SK-N-SH (cell line): ENCODE results near the gene C10orf67. TPM values are rescaled to one million over a fixed set of nuclear protein-coding genes. Genes with fewer than 3 reads are reported as not detected.

ENCODE experiments used
- CTCF ChIA-PET: fragments of 300-600, 350-600 bp; formaldehyde crosslinking; extraction: SDS; loops from one replicate; lab custom pipeline; 2021; lab: Yijun Ruan, JAX
- POLR2A ChIA-PET: fragments of 350-600 bp; sonication (Branson Sonifier 250); formaldehyde crosslinking; extraction: SDS; loops from one replicate; lab custom pipeline; 2020; ENCODE audit warnings: antibody characterized with exemption, inconsistent platforms; lab: Yijun Ruan, JAX
- DNase-seq: peaks from one replicate; pipeline ENCODE4 v3.0.0; 2012
- H2AFZ ChIP-seq: fragments of 200-600 bp; sonication (generic); 2 replicates; pipeline ENCODE4 v1.8.1; 2016; ENCODE audit warnings: antibody characterized with exemption, mild to moderate bottlenecking, low read depth
- H3F3A ChIP-seq: fragments of 200-600 bp; sonication (generic); replicated peaks from 2 replicates; pipeline ENCODE3; 2016; ENCODE audit warnings: antibody characterized with exemption, mild to moderate bottlenecking; ENCODE audit not compliant: insufficient read depth
- H3K27ac ChIP-seq, 2 experiments: fragments of 200-500 bp in 1 of 2; fragments of 200-600 bp in 1 of 2; sonication (Bioruptor generic) in 1 of 2; sonication (generic), shearing (Covaris generic) in 1 of 2; 2 replicates each; pipeline versions ENCODE4 v1.5.1 to v1.6.1; 2014 to 2016; ENCODE audit warnings: low read depth in 2 of 2, inconsistent platforms in 1 of 2, low read length in 1 of 2, mild to moderate bottlenecking in 1 of 2, mixed read lengths in 1 of 2
- H3K27me3 ChIP-seq: fragments of 200-600 bp; sonication (generic), shearing (Covaris generic); 2 replicates; pipeline ENCODE4 v1.6.1; 2016; ENCODE audit warnings: mixed run types; ENCODE audit not compliant: insufficient read depth
- H3K36me3 ChIP-seq, 2 experiments: fragments of 200-500 bp in 1 of 2; fragments of 200-600 bp in 1 of 2; sonication (Bioruptor generic) in 1 of 2; sonication (generic) in 1 of 2; replicated peaks in 1 of 2; 2 replicates each; pipeline versions ENCODE3 to v1.5.1; 2014 to 2016; ENCODE audit warnings: low read length in 1 of 2, mild to moderate bottlenecking in 1 of 2; ENCODE audit not compliant: insufficient read depth in 2 of 2, control insufficient read depth in 1 of 2
- H3K4me1 ChIP-seq, 2 experiments: fragments of 200-500 bp in 1 of 2; fragments of 200-600 bp in 1 of 2; sonication (Bioruptor generic) in 1 of 2; sonication (generic), shearing (Covaris generic) in 1 of 2; 2 replicates each; pipeline versions ENCODE4 v1.5.1 to v1.6.1; 2014 to 2016; ENCODE audit warnings: low read depth in 1 of 2, low read length in 1 of 2, mixed run types in 1 of 2; ENCODE audit not compliant: insufficient read depth in 2 of 2, control insufficient read depth in 1 of 2
- H3K4me2 ChIP-seq: fragments of 200-600 bp; sonication (generic), shearing (Covaris generic); 2 replicates; pipeline ENCODE4 v1.6.1; 2017; ENCODE audit warnings: mixed run types
- H3K4me3 ChIP-seq, 2 experiments: fragments of 200-500 bp in 1 of 2; fragments of 200-600 bp in 1 of 2; sonication (Bioruptor generic) in 1 of 2; sonication (generic), shearing (Covaris generic) in 1 of 2; 2 replicates each; pipeline versions ENCODE4 v1.5.1 to v1.8.1; 2014 to 2016; ENCODE audit warnings: low read depth in 2 of 2, inconsistent platforms in 1 of 2, low read length in 1 of 2, mild to moderate bottlenecking in 1 of 2, mixed read lengths in 1 of 2, moderate library complexity in 1 of 2
- H3K79me2 ChIP-seq: fragments of 200-600 bp; sonication (generic); 2 replicates; pipeline ENCODE4 v1.8.1; 2017; ENCODE audit warnings: mild to moderate bottlenecking; ENCODE audit not compliant: insufficient read depth
- H3K9ac ChIP-seq: fragments of 200-600 bp; sonication (generic); 2 replicates; pipeline ENCODE4 v1.6.1; 2017; ENCODE audit warnings: mixed run types
- H3K9me2 ChIP-seq: fragments of 200-600 bp; sonication (generic); 2 replicates; pipeline ENCODE4 v1.6.1; 2017; ENCODE audit warnings: mixed run types
- H3K9me3 ChIP-seq: fragments of 200-600 bp; sonication (generic); 2 replicates; pipeline ENCODE4 v1.6.1; 2017; ENCODE audit warnings: mixed run types, mild to moderate bottlenecking, moderate library complexity
- H4K20me1 ChIP-seq: fragments of 200-600 bp; sonication (generic); 2 replicates; pipeline ENCODE4 v1.6.1; 2017; ENCODE audit warnings: mild to moderate bottlenecking, mixed run types; ENCODE audit not compliant: insufficient read depth
- CHD2 ChIP-seq: fragments of 150-350 bp; IDR thresholded peaks from 2 replicates; pipeline ENCODE4 v1.6.1; 2018; ENCODE audit warnings: low read length; ENCODE audit not compliant: partially characterized antibody
- CTCF ChIP-seq: fragments of 200-600 bp; sonication (generic); IDR thresholded peaks from 2 replicates; pipeline ENCODE4 v1.6.1; 2017; ENCODE audit warnings: antibody characterized with exemption, mild to moderate bottlenecking, moderate library complexity
- EP300 ChIP-seq, 2 experiments: IDR thresholded peaks; 2 replicates each; pipeline versions ENCODE4 v1.4.0 to v1.6.1; 2012; ENCODE audit warnings: borderline replicate concordance in 1 of 2, low read depth in 1 of 2, low read length in 1 of 2
- EZH2phosphoT487 ChIP-seq: fragments of 200-600 bp; sonication (generic); IDR thresholded peaks from 2 replicates; pipeline ENCODE4 v1.6.1; 2017; ENCODE audit warnings: low read depth, mixed run types, mild to moderate bottlenecking, antibody characterized with exemption, moderate library complexity, borderline replicate concordance
- GATA2 ChIP-seq: sonication (generic); formaldehyde crosslinking; IDR thresholded peaks from 2 replicates; pipeline ENCODE4 v1.5.0; 2020; ENCODE audit warnings: mild to moderate bottlenecking, missing genetic modification reagents
- JUND ChIP-seq: IDR thresholded peaks from 2 replicates; pipeline ENCODE4 v1.4.0; 2012
- MAX ChIP-seq: IDR thresholded peaks from 2 replicates; pipeline ENCODE4 v1.4.0; 2012; ENCODE audit warnings: low read depth
- MXI1 ChIP-seq: IDR thresholded peaks from 2 replicates; pipeline ENCODE4 v1.6.1; 2012; ENCODE audit warnings: mild to moderate bottlenecking, low read depth, low read length, improper control_type of control experiment
- NFIC ChIP-seq: IDR thresholded peaks from 2 replicates; pipeline ENCODE4 v1.4.0; 2012; ENCODE audit warnings: borderline replicate concordance
- PBX3 ChIP-seq: IDR thresholded peaks from 2 replicates; pipeline ENCODE4; 2012
- POLR2AphosphoS5 ChIP-seq: IDR thresholded peaks from 2 replicates; pipeline ENCODE4 v1.6.1; 2012; ENCODE audit warnings: low read depth, low read length
- RAD21 ChIP-seq: IDR thresholded peaks from 2 replicates; pipeline ENCODE4 v1.6.1; 2012; ENCODE audit warnings: mild to moderate bottlenecking, low read length
- RCOR1 ChIP-seq: fragments of 150-350 bp; IDR thresholded peaks from 2 replicates; pipeline ENCODE4 v1.6.1; 2017; ENCODE audit warnings: antibody characterized with exemption, low read length
- RFX5 ChIP-seq: IDR thresholded peaks from 2 replicates; pipeline ENCODE4 v1.6.1; 2012; ENCODE audit warnings: mild to moderate bottlenecking, improper control_type of control experiment, low read length
- SIN3A ChIP-seq: IDR thresholded peaks from 2 replicates; pipeline ENCODE4 v1.6.1; 2012; ENCODE audit warnings: low read depth, mild to moderate bottlenecking, low read length, moderate library complexity, borderline replicate concordance
- SMC3 ChIP-seq: IDR thresholded peaks from 2 replicates; pipeline ENCODE4 v1.6.1; 2012; ENCODE audit warnings: low read depth, low read length, improper control_type of control experiment
- TAF1 ChIP-seq: IDR thresholded peaks from 2 replicates; pipeline ENCODE4 v1.6.1; 2012; ENCODE audit warnings: low read depth, mild to moderate bottlenecking, low read length, moderate library complexity, borderline replicate concordance
- TEAD4 ChIP-seq: IDR thresholded peaks from 2 replicates; pipeline ENCODE4 v1.4.0; 2012; ENCODE audit warnings: mild to moderate bottlenecking, borderline replicate concordance; ENCODE audit not compliant: insufficient read depth
- USF1 ChIP-seq: IDR thresholded peaks from 2 replicates; pipeline ENCODE4 v1.4.0; 2012; ENCODE audit warnings: low read depth, borderline replicate concordance
- YY1 ChIP-seq: IDR thresholded peaks from 2 replicates; pipeline ENCODE4 v1.4.0; 2012; ENCODE audit warnings: low read depth, mild to moderate bottlenecking
- WGBS: methylation state at CpG from one replicate; pipeline ENCODE4 v1.1.6; 2017; ENCODE audit warnings: low lambda C conversion rate; 5-methylcytosine and 5-hydroxymethylcytosine counted together
- polyA plus RNA-seq, 3 experiments: library from polyadenylated mRNA; depleted of rRNA; stranded (reverse); fragments of >200 nt; gene quantifications; 2 replicates each; pipeline ENCODE4 v1.2.3, GENCODE V29; 2012

Gene C10orf67
- polyA plus RNA-seq, 1 of the 3 experiments (the other 2 are of a cell fraction): 0.97 TPM

- Histone ChIP-seq H3K9ac (no peak overlapping the region), H4K20me1 (no peaks in the 10 kb centered on the region), H3K36me3 (no peaks in the 10 kb centered on the region), H3K9me3 (no peaks in the 10 kb centered on the region), H3K4me3 (no peak overlapping the region), H3K27me3 (no peaks in the 10 kb centered on the region), H3F3A (no peaks in the 10 kb centered on the region), H3K27ac (no peak overlapping the region), H3K9me2 (no peaks in the 10 kb centered on the region), H3K4me1 (no peaks in the 10 kb centered on the region), H2AFZ (no peak overlapping the region), H3K79me2 (no peaks in the 10 kb centered on the region), H3K4me2 (no peak overlapping the region)
- WGBS: 89% methylated on average over 3 of the region's 3 CpGs
- TF ChIP-seq SMC3: no peak
- no peak for TF ChIP-seq EP300 (IDR thresholded peaks at IDR 0.05; ENCODE audit: borderline replicate concordance in 1 of 2, low read depth in 1 of 2, low read length in 1 of 2)
- no peak for TF ChIP-seq MAX
- TF ChIP-seq MXI1: no peak
- TF ChIP-seq GATA2 (CRISPR knock-in tag): no peak
- TF ChIP-seq POLR2AphosphoS5: no peak
- no peak for TF ChIP-seq RCOR1
- TF ChIP-seq TEAD4: no peak
- TF ChIP-seq NFIC: no peak
- TF ChIP-seq USF1: no peak
- TF ChIP-seq RFX5: no peak
- no peak for TF ChIP-seq CHD2
- no peak for TF ChIP-seq SIN3A
- no peak for TF ChIP-seq EZH2phosphoT487
- no peak for TF ChIP-seq PBX3
- TF ChIP-seq CTCF: no peak
- TF ChIP-seq JUND: no peak
- TF ChIP-seq RAD21: no peak
- no peak for TF ChIP-seq YY1
- no peak for TF ChIP-seq TAF1
- CTCF ChIA-PET: no interaction called here
- no peak for DNase-seq
- POLR2A ChIA-PET: no interaction called here
These were observed 41.5 kb upstream of the C10orf67 start for GRCh38 chr10:23386052-23386451.
